Measurements from ENCODE around the gene OSER1.

Gene OSER1

DNA sequence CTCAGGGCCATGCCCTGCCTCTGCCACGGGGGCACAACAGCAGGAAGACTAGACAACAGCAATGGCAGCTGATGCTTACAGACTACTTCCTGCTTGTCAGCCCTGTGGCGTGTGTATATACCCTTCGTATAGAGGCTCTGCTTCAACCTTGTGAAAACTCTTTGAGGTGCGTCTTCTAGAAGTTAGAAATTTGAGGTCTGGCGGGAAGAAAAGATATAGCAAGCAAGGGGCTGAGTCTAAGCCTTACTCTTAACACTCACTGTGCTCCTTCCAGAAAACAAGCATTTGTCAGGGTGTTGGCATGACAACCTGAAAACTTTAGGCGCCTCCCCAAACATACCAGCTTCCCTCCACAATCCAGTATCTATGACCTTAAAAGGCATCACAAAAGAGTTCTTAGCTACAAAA is 56.9 kb downstream of the OSER1 start:
- no peaks in the 10 kb centered on the region for H3K27me3 ChIP-seq (ENCODE audit: control insufficient read depth, insufficient read depth, low read length)
- H2AFZ ChIP-seq: no peak overlapping the region
- no peak overlapping the region for H3K4me3 ChIP-seq (ENCODE audit: low read depth, low read length)
- H3K9me3 ChIP-seq (ENCODE audit: control insufficient read depth, low read length): no peaks in the 10 kb centered on the region
- no peak overlapping the region for H3K27ac ChIP-seq
- H3K9ac ChIP-seq: no peak overlapping the region
- H3K36me3 ChIP-seq (ENCODE audit: control insufficient read depth, insufficient read depth, low read length): no peaks in the 10 kb centered on the region
- H3K79me2 ChIP-seq: no peaks in the 10 kb centered on the region
- TF ChIP-seq, protein P1, sequence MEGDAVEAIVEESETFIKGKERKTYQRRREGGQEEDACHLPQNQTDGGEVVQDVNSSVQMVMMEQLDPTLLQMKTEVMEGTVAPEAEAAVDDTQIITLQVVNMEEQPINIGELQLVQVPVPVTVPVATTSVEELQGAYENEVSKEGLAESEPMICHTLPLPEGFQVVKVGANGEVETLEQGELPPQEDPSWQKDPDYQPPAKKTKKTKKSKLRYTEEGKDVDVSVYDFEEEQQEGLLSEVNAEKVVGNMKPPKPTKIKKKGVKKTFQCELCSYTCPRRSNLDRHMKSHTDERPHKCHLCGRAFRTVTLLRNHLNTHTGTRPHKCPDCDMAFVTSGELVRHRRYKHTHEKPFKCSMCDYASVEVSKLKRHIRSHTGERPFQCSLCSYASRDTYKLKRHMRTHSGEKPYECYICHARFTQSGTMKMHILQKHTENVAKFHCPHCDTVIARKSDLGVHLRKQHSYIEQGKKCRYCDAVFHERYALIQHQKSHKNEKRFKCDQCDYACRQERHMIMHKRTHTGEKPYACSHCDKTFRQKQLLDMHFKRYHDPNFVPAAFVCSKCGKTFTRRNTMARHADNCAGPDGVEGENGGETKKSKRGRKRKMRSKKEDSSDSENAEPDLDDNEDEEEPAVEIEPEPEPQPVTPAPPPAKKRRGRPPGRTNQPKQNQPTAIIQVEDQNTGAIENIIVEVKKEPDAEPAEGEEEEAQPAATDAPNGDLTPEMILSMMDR (IDR thresholded peaks at IDR 0.05): no peak
- no peak overlapping the region for H3K4me2 ChIP-seq (ENCODE audit: low read length)
- H3K4me1 ChIP-seq: no peaks in the 10 kb centered on the region

DNA sequence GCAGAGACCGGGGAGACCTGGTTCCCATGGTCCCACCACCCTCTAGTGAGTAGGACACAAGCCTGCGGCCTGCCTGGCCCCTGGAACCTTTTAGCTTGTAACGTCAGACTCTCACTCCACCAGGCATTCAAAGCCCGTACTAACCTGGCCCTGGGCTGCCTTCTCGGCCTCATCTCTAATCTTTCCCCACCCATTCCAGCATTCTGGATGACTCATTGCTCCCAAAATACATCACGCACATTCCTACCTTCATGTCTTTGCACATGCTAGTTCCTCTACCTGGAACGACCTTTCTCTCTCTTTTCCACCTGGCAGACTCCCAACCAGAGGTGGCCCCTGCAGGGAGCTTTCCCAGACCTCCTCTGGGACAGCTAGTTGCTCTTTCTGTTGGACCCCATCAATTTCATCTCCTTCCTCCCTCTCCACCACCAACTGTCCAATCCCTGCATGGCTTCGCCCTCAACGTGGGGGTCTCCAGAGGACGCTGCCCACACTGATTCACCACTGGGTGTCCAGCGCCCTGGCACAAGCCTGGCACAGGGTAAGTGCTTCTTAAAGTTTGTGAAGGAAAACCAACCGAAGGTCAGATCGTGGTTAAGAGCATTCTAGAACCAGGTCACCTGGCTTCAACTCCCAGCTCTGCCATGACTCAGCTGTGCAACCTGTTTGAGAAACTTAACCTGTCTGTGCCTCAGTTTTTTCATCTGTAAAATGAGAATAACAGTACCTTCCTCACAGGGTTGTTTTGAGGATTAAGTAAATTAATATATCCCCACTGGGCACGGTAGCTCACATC is 58.8 kb downstream of the OSER1 start:
- H3K4me1 ChIP-seq: no peaks in the 10 kb centered on the region
- no peak overlapping the region for H3K4me2 ChIP-seq (ENCODE audit: low read length)
- H3K4me3 ChIP-seq (ENCODE audit: low read depth, low read length): no peak overlapping the region

DNA sequence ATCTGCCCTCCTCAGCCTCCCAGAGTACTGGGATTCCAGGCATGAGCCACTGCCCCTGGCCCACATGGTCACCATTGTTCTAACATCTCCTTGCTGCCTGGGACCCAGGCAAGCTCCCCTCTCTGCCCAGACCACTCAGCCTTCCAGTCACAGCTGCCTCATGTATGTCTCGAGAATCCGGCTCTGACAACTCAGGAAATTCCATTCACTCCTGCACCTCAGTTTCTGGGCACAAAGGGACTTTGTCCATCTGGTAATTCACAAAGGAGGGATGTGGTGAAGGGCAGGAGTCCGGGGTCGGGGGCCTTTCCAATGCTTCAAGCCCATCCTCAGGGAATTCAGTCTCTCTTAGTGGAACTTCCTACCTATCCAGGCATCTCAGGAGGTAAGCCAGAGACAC is 64.3 kb downstream of the OSER1 start:
- no peaks in the 10 kb centered on the region for H3K4me1 ChIP-seq
- no peak overlapping the region for H2AFZ ChIP-seq
- H3K27ac ChIP-seq: no peak overlapping the region
- no peak overlapping the region for H3K9ac ChIP-seq
- no peaks in the 10 kb centered on the region for H3K36me3 ChIP-seq (ENCODE audit: control insufficient read depth, insufficient read depth, low read length)
- H3K4me2 ChIP-seq (ENCODE audit: low read length): no peak overlapping the region
- H3K9me3 ChIP-seq (ENCODE audit: control insufficient read depth, low read length): no peaks in the 10 kb centered on the region
- H3K79me2 ChIP-seq: no peaks in the 10 kb centered on the region
- H3K4me3 ChIP-seq (ENCODE audit: low read depth, low read length): no peak overlapping the region
- no peaks in the 10 kb centered on the region for H3K27me3 ChIP-seq (ENCODE audit: control insufficient read depth, insufficient read depth, low read length)
- TF ChIP-seq, protein P1 (IDR thresholded peaks at IDR 0.05): no peak

More for the DNA sequence above, 58.8 kb downstream of the OSER1 start:
- no peak overlapping the region for H3K9ac ChIP-seq
- H3K27ac ChIP-seq: no peak overlapping the region
- no peaks in the 10 kb centered on the region for H3K36me3 ChIP-seq (ENCODE audit: control insufficient read depth, insufficient read depth, low read length)
- H3K79me2 ChIP-seq: no peaks in the 10 kb centered on the region
- TF ChIP-seq, protein P1 (IDR thresholded peaks at IDR 0.05): no peak
- H3K9me3 ChIP-seq (ENCODE audit: control insufficient read depth, low read length): no peaks in the 10 kb centered on the region
- H3K27me3 ChIP-seq (ENCODE audit: control insufficient read depth, insufficient read depth, low read length): no peaks in the 10 kb centered on the region
- H2AFZ ChIP-seq: no peak overlapping the region
